Measurements from ENCODE around the gene TPI1. TPM values are rescaled to one million over a fixed set of nuclear protein-coding genes. Genes with fewer than 3 reads are reported as not detected.

Gene TPI1
- total RNA-seq, 4 donors from 2014 or later, result 500 to 741 (median 604) TPM

GRCh38 chr12:6899427-6899826, 32.1 kb downstream of the TPI1 start:
- no peaks in the 10 kb centered on the region for H3K9me3 ChIP-seq
- intact Hi-C loops (cut with DNase I; ENCODE audit: low total_unique reads) (no loop called here), in situ Hi-C loops (cut with MboI; ENCODE audit: low sequenced_read_pairs in 4 of 4) (no loop called here)
- ATAC-seq (no peak), DNase-seq (no peak)
- no peak for TF ChIP-seq CTCF (IDR thresholded peaks at IDR 0.05 in 4 of 5, conservative IDR thresholded peaks at IDR 0.05 in 1 of 5)
- H3K4me1 ChIP-seq, result peaks cover 4 to 7% of the 10 kb centered on the region in 2 donors
- no peaks in the 10 kb centered on the region for H3K27me3 ChIP-seq
- no peaks in the 10 kb centered on the region for H3K36me3 ChIP-seq
- no peak overlapping the region for H3K4me3 ChIP-seq
- no peak overlapping the region for H3K27ac ChIP-seq

GRCh38 chr12:6899837-6900519, 32.6 kb downstream of the TPI1 start:
- ATAC-seq, result no peak
- H3K4me1 ChIP-seq, result peaks cover 5 to 9% of the 10 kb centered on the region in 2 donors
- H3K27ac ChIP-seq, result no peak overlapping the region
- in situ Hi-C loops (cut with MboI; ENCODE audit: low sequenced_read_pairs in 4 of 4) (loop anchor here in 1 of 4 donors (25.0 kb wide), 1 partner anchor 212 kb away; the partner anchor contains the start of gene C1RL), intact Hi-C loops (cut with DNase I; ENCODE audit: low total_unique reads) (no loop called here)
- no peaks in the 10 kb centered on the region for H3K36me3 ChIP-seq
- no peaks in the 10 kb centered on the region for H3K9me3 ChIP-seq
- no peaks in the 10 kb centered on the region for H3K27me3 ChIP-seq
- no peak overlapping the region for H3K4me3 ChIP-seq
- DNase-seq, result no peak
- no peak for TF ChIP-seq CTCF (IDR thresholded peaks at IDR 0.05 in 4 of 5, conservative IDR thresholded peaks at IDR 0.05 in 1 of 5)
- no peak for TF ChIP-seq POLR2A (IDR thresholded peaks at IDR 0.05)

GRCh38 chr12:6902448-6902847, 35.1 kb downstream of the TPI1 start:
- Histone ChIP-seq H3K9me3 (no peaks in the 10 kb centered on the region), H3K27me3 (no peaks in the 10 kb centered on the region), H3K4me3 (no peak overlapping the region), H3K27ac (no peak overlapping the region), H3K36me3 (no peaks in the 10 kb centered on the region), H3K4me1 (peaks cover 9 to 12% of the 10 kb centered on the region in 2 donors)
- intact Hi-C loops (cut with DNase I; ENCODE audit: low total_unique reads), result no loop called here
- TF ChIP-seq POLR2A (IDR thresholded peaks at IDR 0.05), result no peak
- no peak for TF ChIP-seq CTCF (IDR thresholded peaks at IDR 0.05 in 4 of 5, conservative IDR thresholded peaks at IDR 0.05 in 1 of 5)
- DNase-seq (no peak), ATAC-seq (no peak)
- in situ Hi-C loops (cut with MboI; ENCODE audit: low sequenced_read_pairs in 4 of 4), result loop anchor here in 1 of 4 donors (25.0 kb wide), 1 partner anchor 210 kb away; the partner anchor contains the start of gene C1RL

GRCh38 chr12:6903722-6904121, 36.4 kb downstream of the TPI1 start:
- in situ Hi-C loops (cut with MboI; ENCODE audit: low sequenced_read_pairs in 4 of 4) (loop anchor here in 1 of 4 donors (25.0 kb wide), 1 partner anchor 209 kb away; the partner anchor contains the start of gene C1RL), intact Hi-C loops (cut with DNase I; ENCODE audit: low total_unique reads) (loop anchor here (1.0 kb wide), 2 partner anchors 12 to 30 kb away; partner anchors contain the start of gene SPSB2)
- Histone ChIP-seq H3K27me3 (no peaks in the 10 kb centered on the region), H3K4me3 (no peak overlapping the region), H3K4me1 (peaks cover 9 to 12% of the 10 kb centered on the region in 2 donors), H3K9me3 (no peaks in the 10 kb centered on the region), H3K36me3 (no peaks in the 10 kb centered on the region), H3K27ac (no peak overlapping the region)
- ATAC-seq, result no peak
- DNase-seq, result no peak
- TF ChIP-seq POLR2A (IDR thresholded peaks at IDR 0.05) (no peak), CTCF (IDR thresholded peaks at IDR 0.05 in 4 of 5, conservative IDR thresholded peaks at IDR 0.05 in 1 of 5) (no peak)
